ENCODE data around the gene TM9SF2.

TM9SF2 gene

DNA sequence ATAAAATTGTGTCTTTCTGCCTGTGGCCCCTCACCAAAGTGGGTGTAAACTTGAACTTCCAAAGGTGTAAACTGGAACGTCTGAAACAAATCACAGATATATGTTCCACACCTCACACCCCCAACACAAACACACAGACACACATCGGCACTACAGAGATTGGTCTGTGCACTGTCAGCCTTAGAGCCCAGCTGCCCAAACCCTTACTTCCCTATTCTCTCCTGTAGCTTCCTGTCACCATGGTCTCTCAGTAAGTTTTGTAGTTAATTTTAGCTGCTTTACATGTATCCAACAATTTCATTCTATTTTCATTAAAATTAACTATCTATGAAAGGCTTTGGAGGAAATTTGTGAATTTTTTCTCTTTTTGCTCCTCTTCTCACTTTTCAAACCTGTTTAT lies 5.4 kb downstream of the TM9SF2 start:
- H3K4me3 ChIP-seq (ENCODE audit: low read depth, low read length), result no peak overlapping the region
- peaks cover 0 to 17% of the 10 kb centered on the region in 2 experiments; a peak in 1 of 3 replicates for H3K36me3 ChIP-seq (ENCODE audit: control insufficient read depth in 2 of 2, insufficient read depth in 1 of 2, low read length in 2 of 2)
- H3K9me3 ChIP-seq (ENCODE audit: control insufficient read depth, insufficient read depth, low read depth, low read length), result no peaks in the 10 kb centered on the region
- POLR2A ChIA-PET, result no interaction called here
- no peak overlapping the region for H3K27ac ChIP-seq (ENCODE audit: extremely low read depth, low read depth, low read length)
- TF ChIP-seq ZNF777 (tag by site-specific recombination; IDR thresholded peaks at IDR 0.05; ENCODE audit: borderline replicate concordance) (no peak), PRDM1 (tag by site-specific recombination; IDR thresholded peaks at IDR 0.05) (no peak), ZNF585B (tag by site-specific recombination; IDR thresholded peaks at IDR 0.05) (no peak), ZNF426 (tag by site-specific recombination; IDR thresholded peaks at IDR 0.05) (no peak), ZFP3 (tag by site-specific recombination; IDR thresholded peaks at IDR 0.05; ENCODE audit: low read depth) (no peak), ZNF302 (tag by site-specific recombination; IDR thresholded peaks at IDR 0.05; ENCODE audit: low read depth) (no peak), PRDM2 (tag by site-specific recombination; IDR thresholded peaks at IDR 0.05; ENCODE audit: borderline replicate concordance) (no peak), AEBP2 (tag by site-specific recombination; IDR thresholded peaks at IDR 0.05; ENCODE audit: borderline replicate concordance) (no peak), ZNF624 (tag by site-specific recombination; IDR thresholded peaks at IDR 0.05) (no peak), OVOL3 (tag by site-specific recombination; IDR thresholded peaks at IDR 0.05) (no peak), ZNF214 (tag by site-specific recombination; IDR thresholded peaks at IDR 0.05; ENCODE audit: borderline replicate concordance) (no peak), ZNF169 (tag by site-specific recombination; IDR thresholded peaks at IDR 0.05) (no peak), ZNF280D (tag by site-specific recombination; IDR thresholded peaks at IDR 0.05) (no peak), KLF1 (tag by site-specific recombination; IDR thresholded peaks at IDR 0.05) (no peak), ZNF76 (tag by site-specific recombination; IDR thresholded peaks at IDR 0.05; ENCODE audit: borderline replicate concordance, low read depth) (no peak), ZNF510 (tag by site-specific recombination; IDR thresholded peaks at IDR 0.05; ENCODE audit: insufficient replicate concordance) (no peak)
- TF ChIP-seq, protein P1, sequence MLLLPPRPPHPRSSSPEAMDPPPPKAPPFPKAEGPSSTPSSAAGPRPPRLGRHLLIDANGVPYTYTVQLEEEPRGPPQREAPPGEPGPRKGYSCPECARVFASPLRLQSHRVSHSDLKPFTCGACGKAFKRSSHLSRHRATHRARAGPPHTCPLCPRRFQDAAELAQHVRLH (tag by site-specific recombination; IDR thresholded peaks at IDR 0.05), result no peak
- H3K4me1 ChIP-seq (ENCODE audit: control insufficient read depth, insufficient read depth, low read length), result peaks cover 3% of the 10 kb centered on the region
- CTCF ChIA-PET, result interaction anchor here (0.7 to 2.0 kb wide), 4 partner anchors 13 to 70 kb away, joined by 3 to 9 read pairs (median 6); no protein-coding TSS in a partner anchor
